ENCODE results near the gene CCER1. TPM values are rescaled to one million over a fixed set of nuclear protein-coding genes. Genes with fewer than 3 reads are reported as not detected.

Gene CCER1
- total RNA-seq, 1 donor from 2014 or later = not detected

GRCh38 chr12:90936230-90937005, 18.6 kb downstream of the CCER1 start:
- Histone ChIP-seq H3K36me3 (no peaks in the 10 kb centered on the region), H3K4me3 (no peak overlapping the region), H3K4me1 (no peaks in the 10 kb centered on the region), H3K27me3 (ENCODE audit: low read depth) (no peaks in the 10 kb centered on the region), H3K27ac (replicated peaks) (no peak overlapping the region), H3K9me3 (replicated peaks) (peaks cover 13% of the 10 kb centered on the region)
- DNase-seq = no peak
- intact Hi-C loops (cut with micrococcal nuclease) = no loop called here
- TF ChIP-seq CTCF (IDR thresholded peaks at IDR 0.05; ENCODE audit: borderline replicate concordance) = no peak

GRCh38 chr12:90925562-90925961, 29.4 kb downstream of the CCER1 start:
- Histone ChIP-seq H3K4me1 (peaks cover 3% of the 10 kb centered on the region), H3K4me3 (no peak overlapping the region), H3K27ac (replicated peaks) (no peak overlapping the region), H3K9me3 (replicated peaks) (peaks cover 25% of the 10 kb centered on the region), H3K36me3 (no peaks in the 10 kb centered on the region), H3K27me3 (ENCODE audit: low read depth) (no peaks in the 10 kb centered on the region)
- intact Hi-C loops (cut with micrococcal nuclease) = no loop called here
- no peak for DNase-seq
- no peak for TF ChIP-seq CTCF (IDR thresholded peaks at IDR 0.05; ENCODE audit: borderline replicate concordance)

- no peaks in the 10 kb centered on the region for H3K36me3 ChIP-seq
- H3K9me3 ChIP-seq (replicated peaks) = peaks cover 13% of the 10 kb centered on the region
- H3K27ac ChIP-seq (replicated peaks) = no peak overlapping the region
- no peaks in the 10 kb centered on the region for H3K27me3 ChIP-seq (ENCODE audit: low read depth)
- H3K4me3 ChIP-seq = no peak overlapping the region
- peaks cover 3% of the 10 kb centered on the region for H3K4me1 ChIP-seq
- DNase-seq = no peak
- TF ChIP-seq CTCF (IDR thresholded peaks at IDR 0.05; ENCODE audit: borderline replicate concordance) = no peak
- intact Hi-C loops (cut with micrococcal nuclease) = no loop called here
Observed at GRCh38 chr12:90924406-90924805, 30.6 kb downstream of the CCER1 start.

GRCh38 chr12:90922145-90922627, 32.8 kb downstream of the CCER1 start:
- no peak for TF ChIP-seq CTCF (IDR thresholded peaks at IDR 0.05; ENCODE audit: borderline replicate concordance)
- Histone ChIP-seq H3K9me3 (replicated peaks) (no peaks in the 10 kb centered on the region), H3K27me3 (ENCODE audit: low read depth) (no peaks in the 10 kb centered on the region), H3K27ac (replicated peaks) (no peak overlapping the region), H3K4me1 (peaks cover 3% of the 10 kb centered on the region), H3K36me3 (no peaks in the 10 kb centered on the region), H3K4me3 (no peak overlapping the region)
- intact Hi-C loops (cut with micrococcal nuclease) = no loop called here
- DNase-seq = no peak

- Histone ChIP-seq H3K9me3 (replicated peaks) (no peaks in the 10 kb centered on the region), H3K4me1 (peaks cover 3% of the 10 kb centered on the region), H3K4me3 (no peak overlapping the region), H3K27me3 (ENCODE audit: low read depth) (no peaks in the 10 kb centered on the region), H3K27ac (replicated peaks) (no peak overlapping the region), H3K36me3 (no peaks in the 10 kb centered on the region)
- no peak for TF ChIP-seq CTCF (IDR thresholded peaks at IDR 0.05; ENCODE audit: borderline replicate concordance)
- intact Hi-C loops (cut with micrococcal nuclease) = no loop called here
- no peak for DNase-seq
Observed at GRCh38 chr12:90921536-90921935, 33.4 kb downstream of the CCER1 start.
